A673 (cell line): ENCODE data around the gene EHF. TPM values are rescaled to one million over a fixed set of nuclear protein-coding genes. Genes with fewer than 3 reads are reported as not detected.

Source experiments
- BruUV-seq: library from RNA; stranded (reverse); fragments of 400-500 nt; replicated peaks from 2 replicates; lab custom pipeline; 2021; lab: Mats Ljungman, UMichigan
- CTCF ChIA-PET: fragments of 300-600 bp; sonication (Branson Sonifier 250); formaldehyde crosslinking; loops from one replicate; lab custom pipeline; 2022; ENCODE audit warnings: antibody characterized with exemption; lab: Charles Lee
- POLR2A ChIA-PET: fragments of 300-600 bp; sonication (Branson Sonifier 250); formaldehyde crosslinking; loops from one replicate; lab custom pipeline; 2022; ENCODE audit warnings: antibody characterized with exemption; ENCODE audit not compliant: low non-redundant PET; lab: Charles Lee
- DNase-seq: peaks from one replicate; pipeline ENCODE4 v3.0.0-alpha.2; 2015; ENCODE audit warnings: low spot score
- H3K27ac ChIP-seq: fragments of 200-600 bp; sonication (generic); 2 replicates; pipeline ENCODE4 v1.5.1; 2016; ENCODE audit warnings: mixed run types, low read depth, mild to moderate bottlenecking, mixed read lengths, antibody characterized with exemption, low read length; ENCODE audit not compliant: poor library complexity, severe bottlenecking
- H3K27me3 ChIP-seq: fragments of 200-600 bp; sonication (generic); replicated peaks from 2 replicates; pipeline ENCODE4 v1.6.1; 2017; ENCODE audit warnings: mixed run types, low read depth, mild to moderate bottlenecking, mixed read lengths, antibody characterized with exemption, low read length; ENCODE audit not compliant: insufficient read depth, poor library complexity
- H3K36me3 ChIP-seq: fragments of 200-600 bp; sonication (generic); 2 replicates; pipeline ENCODE4 v1.6.1; 2016; ENCODE audit warnings: mixed run types, mild to moderate bottlenecking, mixed read lengths, antibody characterized with exemption, low read length; ENCODE audit not compliant: insufficient read depth, poor library complexity, severe bottlenecking
- H3K4me1 ChIP-seq: fragments of 200-600 bp; sonication (generic); 2 replicates; pipeline ENCODE4 v1.6.1; 2017; ENCODE audit warnings: mixed run types, mild to moderate bottlenecking, mixed read lengths, antibody characterized with exemption, low read length; ENCODE audit not compliant: insufficient read depth, poor library complexity, severe bottlenecking
- H3K4me3 ChIP-seq: fragments of 200-600 bp; sonication (generic); 2 replicates; pipeline ENCODE4 v1.5.1; 2016; ENCODE audit warnings: low read depth, mixed run types, mild to moderate bottlenecking, mixed read lengths, low read length; ENCODE audit not compliant: poor library complexity, severe bottlenecking
- H3K9me3 ChIP-seq: fragments of 200-600 bp; sonication (generic); 2 replicates; pipeline ENCODE4 v1.6.1; 2016; ENCODE audit warnings: mixed run types, low read depth, mild to moderate bottlenecking, mixed read lengths, antibody characterized with exemption, low read length; ENCODE audit not compliant: poor library complexity, severe bottlenecking
- EZH2 ChIP-seq: fragments of 200-600 bp; sonication (generic); IDR thresholded peaks from 2 replicates; pipeline ENCODE4 v1.6.1; 2017; ENCODE audit warnings: borderline replicate concordance, low read depth, mild to moderate bottlenecking, mixed read lengths, antibody characterized with exemption, low read length; ENCODE audit not compliant: poor library complexity, severe bottlenecking
- intact Hi-C: fragments of 100-400 bp; cut with micrococcal nuclease; formaldehyde crosslinking; loops from one replicate; pipeline ENCODE4 v1.10.0; 2022; ENCODE audit not compliant: unreplicated experiment
- total RNA-seq: library from RNA; stranded (reverse); gene quantifications from 2 replicates; pipeline ENCODE4 v1.2.3, GENCODE V29; 2021
- TF ChIP-seq, protein P1 (sequence below): fragments of 300-800, 200-600 bp; sonication (generic); conservative IDR thresholded peaks from 2 replicates; pipeline ENCODE4 v1.5.1; 2017; ENCODE audit warnings: low read depth, mild to moderate bottlenecking, antibody characterized with exemption, low read length, moderate library complexity, mixed read lengths

EHF gene
- total RNA-seq, 1 experiment from 2014 or later, result not detected

- BruUV-seq, result no TSS peak
- Histone ChIP-seq H3K4me3 (no peak overlapping the region), H3K36me3 (no peaks in the 10 kb centered on the region), H3K4me1 (peaks cover 23% of the 10 kb centered on the region), H3K27ac (peak overlapping the region; percentile 46), H3K27me3 (no peaks in the 10 kb centered on the region), H3K9me3 (no peaks in the 10 kb centered on the region)
- TF ChIP-seq, protein P1, sequence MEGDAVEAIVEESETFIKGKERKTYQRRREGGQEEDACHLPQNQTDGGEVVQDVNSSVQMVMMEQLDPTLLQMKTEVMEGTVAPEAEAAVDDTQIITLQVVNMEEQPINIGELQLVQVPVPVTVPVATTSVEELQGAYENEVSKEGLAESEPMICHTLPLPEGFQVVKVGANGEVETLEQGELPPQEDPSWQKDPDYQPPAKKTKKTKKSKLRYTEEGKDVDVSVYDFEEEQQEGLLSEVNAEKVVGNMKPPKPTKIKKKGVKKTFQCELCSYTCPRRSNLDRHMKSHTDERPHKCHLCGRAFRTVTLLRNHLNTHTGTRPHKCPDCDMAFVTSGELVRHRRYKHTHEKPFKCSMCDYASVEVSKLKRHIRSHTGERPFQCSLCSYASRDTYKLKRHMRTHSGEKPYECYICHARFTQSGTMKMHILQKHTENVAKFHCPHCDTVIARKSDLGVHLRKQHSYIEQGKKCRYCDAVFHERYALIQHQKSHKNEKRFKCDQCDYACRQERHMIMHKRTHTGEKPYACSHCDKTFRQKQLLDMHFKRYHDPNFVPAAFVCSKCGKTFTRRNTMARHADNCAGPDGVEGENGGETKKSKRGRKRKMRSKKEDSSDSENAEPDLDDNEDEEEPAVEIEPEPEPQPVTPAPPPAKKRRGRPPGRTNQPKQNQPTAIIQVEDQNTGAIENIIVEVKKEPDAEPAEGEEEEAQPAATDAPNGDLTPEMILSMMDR, result no peak
- TF ChIP-seq EZH2, result no peak
- peak; percentile 61 for DNase-seq
- ChIA-PET POLR2A (no interaction called here), CTCF (no interaction called here)
- intact Hi-C loops, result no loop called here
Observed at GRCh38 chr11:34601085-34601444, 19.8 kb upstream of the EHF start.

- no peak for DNase-seq
- no peak overlapping the region for H3K27ac ChIP-seq
- CTCF ChIA-PET, result no interaction called here
- POLR2A ChIA-PET, result no interaction called here
- intact Hi-C loops, result no loop called here
- H3K4me1 ChIP-seq, result peaks cover 23% of the 10 kb centered on the region
- no peaks in the 10 kb centered on the region for H3K27me3 ChIP-seq
- no peak overlapping the region for H3K4me3 ChIP-seq
- no TSS peak for BruUV-seq
- no peak for TF ChIP-seq EZH2
- TF ChIP-seq, protein P1, result no peak
- no peaks in the 10 kb centered on the region for H3K36me3 ChIP-seq
- H3K9me3 ChIP-seq, result no peaks in the 10 kb centered on the region
Observed at GRCh38 chr11:34601609-34602008, 19.3 kb upstream of the EHF start.

GRCh38 chr11:34602245-34602644 lies 18.6 kb upstream of the EHF start:
- H3K27ac ChIP-seq, result no peak overlapping the region
- ChIA-PET CTCF (no interaction called here), POLR2A (no interaction called here)
- H3K4me3 ChIP-seq, result no peak overlapping the region
- no peaks in the 10 kb centered on the region for H3K27me3 ChIP-seq
- H3K36me3 ChIP-seq, result no peaks in the 10 kb centered on the region
- intact Hi-C loops, result no loop called here
- H3K4me1 ChIP-seq, result peaks cover 23% of the 10 kb centered on the region
- BruUV-seq, result no TSS peak
- H3K9me3 ChIP-seq, result no peaks in the 10 kb centered on the region
- DNase-seq, result no peak
- TF ChIP-seq, protein P1, result no peak
- no peak for TF ChIP-seq EZH2
